Astrocyte (in vitro differentiated cells and primary cell): ENCODE measurements around the gene GDF2. TPM values are rescaled to one million over a fixed set of nuclear protein-coding genes. Genes with fewer than 3 reads are reported as not detected.

Experiments
- DNase-seq: peaks from one replicate; pipeline ENCODE4 v3.0.0-alpha.2; 2010; ENCODE audit warnings: low read depth
- FAIRE-seq: peaks from 2 replicates; lab custom pipeline; 2011; peaks lifted over from hg19 to GRCh38; lab: Jason Lieb, UNC
- H2AFZ ChIP-seq: 2 replicates; pipeline ENCODE4 v1.6.0; 2012; ENCODE audit warnings: low read depth, low read length, inconsistent platforms
- H3K27ac ChIP-seq: 2 replicates; pipeline ENCODE4 v1.5.1; 2011; ENCODE audit warnings: low read depth, low read length, inconsistent platforms
- H3K27me3 ChIP-seq: 2 replicates; pipeline ENCODE4 v1.6.0; 2011; ENCODE audit warnings: low read length, inconsistent platforms; ENCODE audit not compliant: insufficient read depth
- H3K36me3 ChIP-seq: 2 replicates; pipeline ENCODE4 v1.5.1; 2011; ENCODE audit warnings: low read length, inconsistent platforms; ENCODE audit not compliant: insufficient read depth
- H3K4me1 ChIP-seq: 2 replicates; pipeline ENCODE4 v1.5.1; 2011; ENCODE audit warnings: low read length, inconsistent platforms; ENCODE audit not compliant: insufficient read depth
- H3K4me2 ChIP-seq: 2 replicates; pipeline ENCODE4 v1.6.0; 2012; ENCODE audit warnings: low read length, inconsistent platforms
- H3K4me3 ChIP-seq: 2 replicates; pipeline ENCODE4 v1.5.1; 2011; ENCODE audit warnings: low read depth, mild to moderate bottlenecking, low read length, inconsistent platforms; ENCODE audit not compliant: insufficient read depth
- H3K79me2 ChIP-seq: 2 replicates; pipeline ENCODE4 v1.6.0; 2012; ENCODE audit warnings: mild to moderate bottlenecking, low read length, inconsistent platforms; ENCODE audit not compliant: insufficient read depth
- H3K9ac ChIP-seq: 2 replicates; pipeline ENCODE4 v1.6.0; 2012; ENCODE audit warnings: mild to moderate bottlenecking, low read length, inconsistent platforms
- H3K9me3 ChIP-seq: 2 replicates; pipeline ENCODE4 v1.5.1; 2012; ENCODE audit warnings: low read depth, mild to moderate bottlenecking, low read length, inconsistent platforms; ENCODE audit not compliant: insufficient read depth
- H4K20me1 ChIP-seq: 2 replicates; pipeline ENCODE4 v1.6.0; 2012; ENCODE audit warnings: low read length, inconsistent platforms; ENCODE audit not compliant: insufficient read depth
- H3K27ac Mint-ChIP-seq: one replicate; pipeline ENCODE4 v1.8.0; 2021; ENCODE audit warnings: mild to moderate bottlenecking, mixed read lengths; ENCODE audit not compliant: unreplicated experiment
- H3K27me3 Mint-ChIP-seq: one replicate; pipeline ENCODE4 v1.8.0; 2021; ENCODE audit warnings: low read depth, mixed read lengths; ENCODE audit not compliant: unreplicated experiment
- H3K36me3 Mint-ChIP-seq: one replicate; pipeline ENCODE4 v1.8.0; 2021; ENCODE audit warnings: low read depth, mixed read lengths; ENCODE audit not compliant: unreplicated experiment
- H3K4me1 Mint-ChIP-seq: one replicate; pipeline ENCODE4 v1.8.0; 2021; ENCODE audit warnings: low read depth, mixed read lengths; ENCODE audit not compliant: unreplicated experiment
- H3K4me3 Mint-ChIP-seq: one replicate; pipeline ENCODE4 v1.8.0; 2021; ENCODE audit warnings: mild to moderate bottlenecking, moderate library complexity, mixed read lengths; ENCODE audit not compliant: unreplicated experiment
- H3K9me3 Mint-ChIP-seq: one replicate; pipeline ENCODE4 v1.8.0; 2021; ENCODE audit warnings: mild to moderate bottlenecking, mixed read lengths; ENCODE audit not compliant: unreplicated experiment
- CTCF ChIP-seq: IDR thresholded peaks from 2 replicates; pipeline ENCODE4 v1.5.1; 2011; ENCODE audit warnings: low read depth, mild to moderate bottlenecking, inconsistent platforms, low read length, moderate library complexity; ENCODE audit not compliant: insufficient read depth
- EZH2 ChIP-seq: IDR thresholded peaks from 2 replicates; pipeline ENCODE4 v1.6.1; 2012; ENCODE audit warnings: mild to moderate bottlenecking, low read length, inconsistent platforms; ENCODE audit not compliant: insufficient read depth
- total RNA-seq: library from RNA; stranded (reverse); gene quantifications from 2 replicates; pipeline ENCODE4 v1.2.1, GENCODE V29; 2021

GDF2 gene
- total RNA-seq, 1 donor from 2014 or later = not detected

DNA sequence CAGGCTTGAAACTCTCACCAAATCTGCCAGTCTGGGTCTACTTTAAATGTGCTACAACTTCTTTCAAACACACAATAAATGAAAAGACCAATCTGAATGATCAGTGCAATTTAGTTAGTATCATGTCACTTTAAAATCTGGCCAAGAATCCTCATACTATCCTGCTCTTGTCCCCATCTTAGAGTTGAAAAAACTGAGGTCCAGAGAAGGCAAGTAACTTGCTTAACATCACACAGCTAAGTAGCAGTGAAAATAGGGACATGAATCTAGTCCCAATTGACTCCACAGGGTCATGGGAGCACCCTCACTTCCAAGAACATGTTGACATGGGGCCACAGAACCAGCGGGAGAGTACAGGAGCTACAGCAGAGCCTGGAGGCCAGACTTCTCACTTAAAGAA lies 25.3 kb upstream of the GDF2 start:
- Histone ChIP-seq H3K4me2 (no peak overlapping the region), H3K27ac (no peak overlapping the region), H3K36me3 (no peaks in the 10 kb centered on the region), H3K9me3 (no peaks in the 10 kb centered on the region), H3K9ac (no peak overlapping the region), H4K20me1 (no peaks in the 10 kb centered on the region), H3K27me3 (peaks cover 37% of the 10 kb centered on the region), H3K4me1 (peaks cover 2% of the 10 kb centered on the region), H3K4me3 (no peak overlapping the region), H3K79me2 (no peaks in the 10 kb centered on the region), H2AFZ (no peak overlapping the region)
- no peak for TF ChIP-seq EZH2
- no peak for TF ChIP-seq CTCF
- H3K27ac Mint-ChIP-seq = no peak overlapping the region
- H3K4me3 Mint-ChIP-seq = no peak overlapping the region
- H3K4me1 Mint-ChIP-seq = peaks cover 2% of the 10 kb centered on the region
- no peaks in the 10 kb centered on the region for H3K36me3 Mint-ChIP-seq
- peaks cover 72% of the 10 kb centered on the region for H3K27me3 Mint-ChIP-seq
- FAIRE-seq (no peak), DNase-seq (no peak)
- no peaks in the 10 kb centered on the region for H3K9me3 Mint-ChIP-seq

DNA sequence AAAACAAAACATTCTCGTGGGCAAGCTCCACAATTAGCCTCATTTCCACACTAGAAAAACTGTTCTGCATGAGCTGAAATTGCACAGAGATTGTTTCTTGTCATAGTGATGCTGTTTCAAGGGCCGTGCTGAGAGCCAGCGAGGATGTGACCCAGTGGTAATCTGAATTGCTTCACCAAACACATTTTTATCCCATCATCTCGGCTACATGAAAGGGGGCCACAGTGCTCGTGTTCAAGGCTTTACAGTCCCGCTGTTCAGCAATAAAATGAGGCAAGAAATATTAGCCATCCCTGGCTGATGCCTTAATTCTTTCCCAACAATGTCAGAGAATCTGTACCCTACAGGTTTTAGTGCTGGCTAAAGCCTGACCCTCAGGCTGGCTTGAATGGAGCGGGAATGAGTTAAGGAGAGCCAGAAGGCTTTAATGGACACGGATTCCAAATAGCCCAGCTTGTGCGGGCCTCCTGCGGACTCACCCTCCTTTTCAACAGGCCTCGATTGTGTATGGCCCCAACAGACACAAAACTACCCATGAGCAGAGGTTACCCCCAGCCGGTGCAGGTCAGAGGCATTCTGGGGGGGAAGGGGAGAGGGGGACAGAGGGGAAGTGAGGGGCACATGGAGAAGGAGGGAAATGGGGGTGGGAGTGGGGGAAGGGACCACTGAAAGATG lies 24.3 kb upstream of the GDF2 start:
- FAIRE-seq (no peak), DNase-seq (no peak)
- peaks cover 2% of the 10 kb centered on the region for H3K4me1 Mint-ChIP-seq
- H3K27ac Mint-ChIP-seq = no peak overlapping the region
- H3K4me3 Mint-ChIP-seq = no peak overlapping the region
- peaks cover 2% of the 10 kb centered on the region for H3K4me1 ChIP-seq
- H3K27ac ChIP-seq = no peak overlapping the region
- no peak overlapping the region for H3K4me2 ChIP-seq
- H3K4me3 ChIP-seq = no peak overlapping the region
- H3K9me3 Mint-ChIP-seq = no peaks in the 10 kb centered on the region
- H3K27me3 Mint-ChIP-seq = peaks cover 73% of the 10 kb centered on the region
- H2AFZ ChIP-seq = no peak overlapping the region
- H3K36me3 Mint-ChIP-seq = no peaks in the 10 kb centered on the region
- no peak overlapping the region for H3K9ac ChIP-seq
- H3K79me2 ChIP-seq = no peaks in the 10 kb centered on the region
- H3K27me3 ChIP-seq = peaks cover 40% of the 10 kb centered on the region
- no peak for TF ChIP-seq CTCF
- TF ChIP-seq EZH2 = no peak
- H3K9me3 ChIP-seq = no peaks in the 10 kb centered on the region
- no peaks in the 10 kb centered on the region for H3K36me3 ChIP-seq
- H4K20me1 ChIP-seq = no peaks in the 10 kb centered on the region

GRCh38 chr10:47298715-47299114 lies 23.5 kb upstream of the GDF2 start:
- TF ChIP-seq CTCF (no peak), EZH2 (no peak)
- peaks cover 2% of the 10 kb centered on the region for H3K4me1 Mint-ChIP-seq

More at GRCh38 chr10:47298715-47299114, 23.5 kb upstream of the GDF2 start:
- DNase-seq (no peak), FAIRE-seq (no peak)
- H3K9ac ChIP-seq = no peak overlapping the region
- peaks cover 2% of the 10 kb centered on the region for H3K4me1 ChIP-seq
- Mint-ChIP-seq H3K27me3 (peaks cover 74% of the 10 kb centered on the region), H3K36me3 (no peaks in the 10 kb centered on the region), H3K9me3 (no peaks in the 10 kb centered on the region), H3K4me3 (no peak overlapping the region), H3K27ac (no peak overlapping the region)
- no peak overlapping the region for H3K4me3 ChIP-seq
- no peak overlapping the region for H3K27ac ChIP-seq
- H3K36me3 ChIP-seq = no peaks in the 10 kb centered on the region
- peaks cover 40% of the 10 kb centered on the region for H3K27me3 ChIP-seq
- H4K20me1 ChIP-seq = no peaks in the 10 kb centered on the region
- H3K4me2 ChIP-seq = no peak overlapping the region
- no peaks in the 10 kb centered on the region for H3K9me3 ChIP-seq
- no peaks in the 10 kb centered on the region for H3K79me2 ChIP-seq
- H2AFZ ChIP-seq = no peak overlapping the region
